Hematopoietic multipotent progenitor cell treated with erythropoietin and hydrocortisone succinate and interleukin-3 and kit ligand, for 4 days (in vitro differentiated cells): ENCODE measurements around the gene HHIPL1.

ENCODE experiments used
- DNase-seq: peaks from one replicate; pipeline ENCODE4 v3.0.0-alpha.2; 2015

The HHIPL1 gene

GRCh38 chr14:99677231-99678140 is 32.6 kb downstream of the HHIPL1 start:
- no peak for DNase-seq

DNA sequence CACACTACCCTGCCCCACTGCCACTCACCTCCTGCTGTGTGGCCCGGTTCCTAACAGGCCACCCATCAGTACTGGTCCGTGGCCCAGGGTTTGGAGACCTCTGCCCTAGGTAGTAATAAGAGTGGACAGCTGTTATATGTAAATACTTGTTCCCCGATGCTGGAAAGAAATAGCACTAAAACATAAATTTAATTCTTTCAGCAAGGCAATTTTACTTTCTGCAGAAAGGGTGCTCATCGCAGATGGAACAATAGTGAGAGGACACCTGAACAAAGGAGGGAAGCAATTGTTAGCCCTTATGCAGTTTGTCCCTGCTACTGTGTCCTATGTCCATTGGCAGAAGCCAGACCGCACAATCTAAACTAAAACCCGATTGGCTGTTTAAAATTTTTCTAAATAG is 33.3 kb downstream of the HHIPL1 start:
- DNase-seq: no peak

GRCh38 chr14:99679111-99679510 is 34.2 kb downstream of the HHIPL1 start:
- no peak for DNase-seq

- no peak for DNase-seq
Observed at GRCh38 chr14:99679543-99679942, 34.6 kb downstream of the HHIPL1 start.

DNA sequence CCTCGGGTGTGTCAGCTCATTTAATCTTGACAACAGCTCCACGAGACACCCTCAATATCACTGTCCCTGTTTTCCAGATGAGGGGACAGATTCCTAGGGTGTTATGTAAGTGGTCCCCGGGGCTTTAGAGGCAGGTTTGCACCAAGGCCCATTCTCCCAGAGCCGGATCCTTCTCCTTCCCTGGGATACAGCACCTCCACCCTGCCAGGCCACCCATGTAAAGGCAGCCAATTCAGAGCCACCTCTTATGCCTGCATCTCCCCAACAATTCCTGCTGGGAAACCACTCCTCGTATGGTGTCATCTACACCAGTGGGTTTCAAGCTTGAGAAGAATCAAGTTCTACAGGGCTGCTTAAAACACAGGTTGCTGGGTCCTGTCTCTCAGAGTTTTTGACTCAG is 35.1 kb downstream of the HHIPL1 start:
- no peak for DNase-seq

DNA sequence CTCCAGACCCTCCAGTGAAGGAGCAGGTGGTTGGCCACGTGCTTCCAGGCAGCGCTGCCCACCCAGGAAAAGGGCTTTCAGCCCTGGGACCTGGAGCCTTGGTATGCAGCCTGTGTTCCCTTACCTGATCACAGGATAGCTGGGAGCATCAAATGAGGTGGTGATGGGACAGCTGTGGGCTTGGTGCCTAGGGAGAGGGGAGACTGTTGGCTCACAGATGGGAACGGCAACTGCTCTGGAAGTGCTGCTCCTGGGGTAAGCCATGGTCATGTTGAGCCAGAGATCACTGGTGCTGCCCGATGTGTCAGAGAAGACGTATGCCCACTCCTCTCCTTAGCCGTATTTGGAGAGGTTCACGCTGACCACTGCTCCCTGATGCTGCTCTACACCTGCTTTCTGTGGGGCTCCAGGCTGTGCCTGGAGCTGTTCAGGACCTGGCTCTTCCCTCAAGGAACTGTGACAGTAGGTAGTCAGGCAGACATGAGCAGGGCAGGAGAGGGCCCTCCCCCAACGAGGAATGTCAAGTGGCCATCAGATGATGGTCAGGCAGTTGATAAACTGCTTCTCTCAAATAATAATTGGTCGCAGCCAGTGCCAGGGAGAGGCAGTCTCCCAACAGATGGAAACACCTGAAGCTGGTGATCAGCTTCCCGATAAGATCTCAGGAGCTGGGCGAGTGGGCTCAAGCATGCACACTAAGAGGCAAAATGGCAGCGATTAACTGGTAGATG is 36.3 kb downstream of the HHIPL1 start:
- no peak for DNase-seq

DNA sequence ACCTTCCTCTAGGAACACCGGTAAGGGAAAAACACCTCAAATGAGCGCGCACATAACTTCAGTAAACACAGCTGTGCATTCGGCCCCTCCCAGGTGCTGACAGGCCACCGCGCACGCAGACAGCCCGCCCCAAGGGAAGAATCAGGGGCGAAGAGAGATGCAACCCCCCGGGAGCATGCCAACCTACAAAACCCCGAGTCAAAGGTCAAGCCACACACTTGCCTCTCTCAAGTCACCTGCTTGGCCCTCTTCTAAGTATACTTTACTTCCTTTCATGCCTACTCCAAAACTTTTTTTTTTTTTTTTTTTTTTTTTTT is 36.9 kb downstream of the HHIPL1 start:
- DNase-seq: no peak

DNA sequence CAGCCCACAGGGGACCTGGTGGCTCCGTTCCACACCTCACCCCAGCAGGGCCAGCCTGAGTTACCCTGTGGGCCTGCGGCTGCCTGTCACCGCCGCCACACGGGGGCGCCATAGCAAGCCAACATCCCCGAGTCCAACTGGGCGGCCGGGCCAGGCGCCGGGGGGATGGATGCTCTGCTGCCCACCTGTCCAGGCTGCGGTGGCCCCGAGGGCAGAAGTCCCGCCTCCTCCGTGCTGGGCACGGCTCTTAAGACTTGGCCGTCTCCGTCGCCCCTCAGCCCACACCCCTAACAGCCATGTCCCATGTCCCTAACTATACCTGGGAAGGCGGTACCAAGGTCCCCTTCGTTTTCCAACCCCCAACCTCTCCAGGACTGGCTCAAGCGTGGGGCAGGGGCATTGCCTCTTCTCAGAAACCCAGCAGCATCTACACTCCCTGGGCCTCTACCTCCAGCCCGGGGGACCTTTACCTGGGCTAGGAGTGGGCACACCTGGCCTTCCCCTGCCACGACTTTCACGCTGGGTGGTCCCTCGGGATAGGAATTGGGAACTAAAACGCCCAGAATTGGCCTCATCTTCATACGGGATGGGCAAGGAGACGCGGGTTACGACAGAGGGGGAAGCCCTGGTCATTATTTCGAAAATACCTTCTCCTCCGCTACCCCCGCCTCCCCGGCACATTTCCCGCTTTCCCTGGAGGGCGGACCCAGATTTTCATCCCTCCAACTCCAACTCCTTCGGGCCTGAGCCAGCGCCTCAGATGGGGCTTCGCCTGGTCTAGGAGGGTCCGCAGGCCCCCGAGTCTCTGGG is 38.1 kb downstream of the HHIPL1 start:
- DNase-seq: peak; percentile 87

DNA sequence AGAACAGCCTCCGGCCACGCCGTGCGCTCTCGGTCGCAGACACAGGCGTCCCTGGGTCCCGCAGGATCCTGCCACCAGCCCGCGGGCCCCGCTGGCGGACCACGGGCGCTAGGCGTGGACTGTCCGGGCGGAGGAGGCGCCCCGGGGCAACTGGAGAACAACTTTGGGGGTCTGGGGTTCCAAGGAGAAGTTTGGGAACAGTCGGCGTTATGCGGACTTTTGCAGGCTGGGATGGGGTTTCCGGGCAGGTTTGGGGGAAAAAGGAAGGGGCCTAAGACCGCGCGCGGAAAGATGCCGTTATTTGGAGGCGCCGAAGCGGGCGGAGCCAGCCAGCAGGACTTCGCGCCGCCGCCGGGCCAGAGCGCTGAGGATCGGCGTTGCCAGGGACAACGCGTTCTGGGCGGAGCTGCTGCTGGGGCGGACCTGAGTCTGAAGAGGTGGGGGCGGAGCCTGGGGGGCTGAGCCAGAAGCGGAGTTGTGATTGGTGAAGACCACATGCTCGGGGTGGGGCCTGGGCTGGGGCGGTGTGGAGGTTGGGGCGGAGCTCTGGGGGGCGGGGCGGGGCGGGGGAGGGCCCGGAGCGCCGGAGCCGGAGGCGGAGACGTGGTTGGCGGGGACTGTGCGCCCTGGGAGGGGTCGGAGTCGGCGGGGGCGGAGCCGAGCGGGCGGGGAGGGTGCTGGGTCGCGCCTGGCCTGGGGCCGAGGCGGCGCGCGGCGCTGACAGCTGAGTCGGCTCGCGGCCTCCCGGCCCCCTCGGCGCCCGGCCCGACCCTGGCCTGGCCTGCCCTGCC is 38.9 kb downstream of the HHIPL1 start, which contains the start of gene CYP46A1:
Gene CYP46A1, plus strand, starts transcription at position 680 of the 791 bp plus-strand sequence. CDS start 120 bp downstream, outside the sequence.
- DNase-seq: peak; percentile 100

- DNase-seq: no peak
Observed at GRCh38 chr14:99684410-99684934, 39.5 kb downstream of the HHIPL1 start.

DNA sequence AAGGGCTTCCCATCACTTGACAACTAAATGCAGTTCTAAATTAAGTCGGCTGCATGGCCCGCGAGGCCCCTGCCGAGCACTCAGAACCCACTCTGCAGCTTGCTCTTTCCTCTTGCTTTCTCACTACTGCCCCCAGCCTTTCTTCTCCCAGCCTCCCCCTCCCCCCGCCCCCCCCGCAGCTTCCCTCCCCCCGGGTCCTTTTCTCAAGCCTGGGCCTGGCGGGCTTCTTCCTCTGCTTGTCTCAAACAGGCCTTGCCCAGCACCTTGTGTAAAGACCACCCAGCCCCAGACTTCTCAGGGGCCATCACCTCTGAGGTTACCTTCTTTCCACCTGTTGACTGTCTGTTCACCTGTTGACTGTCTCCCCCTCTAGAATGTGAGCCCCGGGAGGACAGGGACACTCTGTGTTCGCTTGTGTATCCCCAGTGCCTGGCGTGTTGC is 40.2 kb downstream of the HHIPL1 start:
- DNase-seq: no peak

DNA sequence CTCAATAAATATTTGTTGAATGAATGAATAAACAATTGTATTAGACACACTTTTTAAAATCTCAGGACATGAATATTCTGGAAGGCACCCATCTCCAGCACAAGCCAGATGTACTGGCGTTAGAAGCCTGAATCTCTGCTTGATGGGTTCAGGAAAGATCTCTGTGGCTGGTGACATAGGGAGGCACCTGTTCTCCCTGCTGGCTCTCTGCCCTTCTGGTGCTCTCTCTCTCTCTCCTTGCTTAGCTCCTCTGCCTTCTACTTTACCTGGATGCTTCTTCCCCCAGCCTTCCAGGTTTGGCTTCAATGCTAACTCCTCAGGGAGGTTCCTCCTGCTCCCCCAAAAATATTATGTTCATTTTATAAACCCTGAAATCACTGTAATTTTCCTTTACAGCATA is 40.7 kb downstream of the HHIPL1 start:
- no peak for DNase-seq

- DNase-seq: peak; percentile 14
Observed at GRCh38 chr14:99686557-99687283, 41.8 kb downstream of the HHIPL1 start.

DNA sequence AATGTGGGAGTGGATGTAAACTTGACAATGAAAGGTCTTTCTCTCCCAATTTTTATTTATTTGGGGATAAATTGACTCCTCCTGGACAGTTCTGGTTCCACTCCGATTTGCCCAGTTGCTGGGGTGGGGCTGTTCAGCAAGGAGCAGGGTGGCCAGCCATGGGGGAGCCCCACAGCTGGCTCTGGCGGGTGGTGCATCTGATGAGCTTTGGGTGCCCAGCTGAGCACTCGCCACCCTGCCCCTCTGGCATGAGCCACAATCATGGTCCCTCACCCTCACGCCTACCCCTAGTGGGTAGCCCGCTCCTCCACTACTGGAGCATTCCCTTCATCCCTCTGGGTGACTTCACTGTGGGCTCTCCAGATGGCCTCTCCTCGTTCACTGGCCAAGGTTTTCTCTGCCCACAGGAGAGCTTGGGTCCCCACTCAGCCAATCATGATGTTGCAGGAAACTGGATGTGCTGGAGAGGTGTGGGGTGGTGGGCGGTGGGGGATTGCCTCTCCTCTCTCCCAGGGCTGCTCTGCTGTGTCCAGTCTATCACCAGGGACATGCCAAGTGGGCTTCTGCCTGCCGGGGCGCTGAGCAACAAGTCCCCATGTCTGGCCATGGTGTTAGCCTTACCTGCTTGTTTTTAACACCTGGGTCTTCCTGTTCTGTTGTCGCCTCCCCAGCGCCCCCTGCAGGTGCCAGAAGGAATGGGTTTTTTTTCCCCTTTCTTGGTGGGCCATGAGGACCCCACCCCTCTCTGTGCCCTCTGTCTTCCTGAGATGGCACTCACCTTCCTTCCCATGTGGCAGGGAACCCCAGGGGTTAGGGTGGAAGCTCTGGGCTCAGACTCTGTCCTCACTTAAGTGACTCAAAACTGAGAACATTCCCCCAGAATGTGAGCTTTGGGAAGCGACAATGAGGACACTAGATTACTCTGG is 42.6 kb downstream of the HHIPL1 start:
- peak; percentile 13 for DNase-seq

GRCh38 chr14:99688210-99688581 is 43.3 kb downstream of the HHIPL1 start:
- DNase-seq: no peak

DNA sequence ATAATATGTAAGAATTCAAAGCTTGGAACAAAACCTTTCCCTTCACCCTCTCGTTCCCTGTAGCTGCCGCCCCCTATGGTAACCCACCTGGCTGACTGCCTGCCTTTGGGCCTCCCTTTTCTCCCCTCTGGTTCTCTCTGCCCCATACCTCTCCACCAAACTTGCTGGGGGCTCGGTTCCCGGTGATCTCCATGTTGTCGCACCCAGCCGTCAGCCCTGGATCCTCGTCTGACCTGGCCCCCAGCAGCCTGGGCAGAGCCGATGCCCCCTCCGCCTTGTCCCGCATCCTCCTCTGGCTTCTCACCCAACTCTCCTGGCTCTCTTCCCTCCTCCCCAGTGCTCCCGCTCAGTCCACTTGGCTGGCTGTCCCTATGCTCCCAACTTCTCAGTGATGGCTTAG is 43.7 kb downstream of the HHIPL1 start:
- no peak for DNase-seq

DNA sequence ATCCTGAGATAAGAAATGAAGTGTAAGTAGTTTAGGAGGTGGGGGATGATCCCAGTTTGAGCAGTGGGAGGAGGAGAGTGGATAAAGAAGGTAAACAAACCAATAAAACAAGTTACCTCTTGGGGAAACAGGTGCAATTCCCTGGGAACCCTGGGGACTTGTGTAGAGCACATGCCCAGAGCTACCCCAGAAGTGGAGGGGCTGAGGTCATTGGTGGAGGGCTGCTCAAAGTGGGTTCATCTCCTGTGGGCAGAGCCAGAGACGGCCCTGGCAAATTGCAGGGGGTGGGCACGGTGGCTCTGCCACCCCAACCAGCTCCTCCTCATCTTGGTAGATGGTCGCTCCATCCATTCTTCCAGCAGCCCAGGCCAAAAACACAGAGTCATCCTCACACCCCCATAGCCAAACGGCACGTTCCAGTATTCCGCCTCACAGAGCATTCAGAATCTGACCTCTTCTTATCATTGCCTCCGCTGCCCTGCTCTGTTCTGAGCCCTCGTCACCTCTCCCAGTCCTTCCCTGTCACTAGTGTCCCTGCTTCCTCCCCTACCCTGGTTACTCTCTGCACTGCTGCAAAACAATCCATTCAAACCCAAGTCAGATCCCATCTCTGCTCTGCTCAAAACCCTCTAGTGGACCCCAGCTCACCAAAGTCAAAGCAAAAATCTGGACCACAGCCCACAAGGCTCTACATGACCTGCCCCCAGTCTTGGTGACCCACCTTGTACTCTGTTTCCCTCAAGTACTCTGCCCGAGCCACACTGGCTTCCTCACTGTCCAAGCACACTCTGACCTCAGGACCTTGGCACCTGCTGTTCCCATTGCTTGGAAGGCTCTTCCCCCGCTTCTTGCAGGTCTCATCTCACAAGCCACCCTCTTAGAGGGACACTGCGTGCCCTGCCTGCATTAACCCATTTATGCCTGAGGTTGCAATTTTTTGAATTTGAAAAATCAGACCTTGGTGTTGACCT is 44.6 kb downstream of the HHIPL1 start:
- DNase-seq: no peak

DNA sequence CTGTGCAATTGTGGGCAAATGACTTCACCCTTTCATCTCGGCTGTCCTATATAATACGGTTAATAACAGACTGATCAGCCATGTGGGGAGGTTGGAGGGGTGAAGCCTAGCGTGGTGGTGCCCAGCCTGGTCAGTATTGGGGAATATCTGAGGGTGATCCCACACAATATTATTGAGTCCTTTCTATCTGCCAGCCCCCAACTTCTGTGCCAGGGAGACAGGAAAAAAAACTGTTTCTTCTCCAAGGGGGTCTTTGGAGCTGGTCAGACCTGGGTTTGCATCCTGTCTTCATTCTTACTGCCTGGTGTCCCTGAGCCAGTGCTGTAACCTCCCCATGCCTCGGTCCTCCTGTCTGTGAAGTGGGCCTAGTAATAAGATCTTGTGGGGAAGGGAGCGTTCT is 45.7 kb downstream of the HHIPL1 start:
- no peak for DNase-seq
